Endothelial cell of umbilical vein (primary cell): Measurements from ENCODE around the gene CSMD2. TPM values are rescaled to one million over a fixed set of nuclear protein-coding genes. Genes with fewer than 3 reads are reported as not detected.

Source experiments
- BruUV-seq: library from RNA; stranded (reverse); fragments of 400-500 nt; replicated peaks from 2 replicates; lab custom pipeline; 2021; lab: Mats Ljungman, UMichigan
- CTCF ChIA-PET: fragments of 300-600, 350-600 bp; sonication (Branson Sonifier 250); formaldehyde crosslinking; loops from one replicate; lab custom pipeline; 2021; ENCODE audit warnings: antibody characterized with exemption, inconsistent platforms; lab: Charles Lee
- POLR2A ChIA-PET: fragments of 300-600, 350-600 bp; sonication (Branson Sonifier 250); formaldehyde crosslinking; loops from one replicate; lab custom pipeline; 2021; ENCODE audit warnings: antibody characterized with exemption, inconsistent platforms; lab: Charles Lee
- DNase-seq: peaks from one replicate; pipeline ENCODE4 v3.0.0-alpha.2; 2011; ENCODE audit warnings: low read depth, low spot score
- FAIRE-seq: peaks from 2 replicates; lab custom pipeline; 2011; peaks lifted over from hg19 to GRCh38; lab: Jason Lieb, UNC
- H2AFZ ChIP-seq: 2 replicates; pipeline ENCODE4 v1.6.0; 2012; ENCODE audit warnings: low read depth, low read length, control low read depth, inconsistent platforms
- H3K27ac ChIP-seq: 2 replicates; pipeline ENCODE4 v1.5.1; 2011; ENCODE audit warnings: low read depth, mild to moderate bottlenecking, control low read depth, low read length, moderate library complexity; ENCODE audit not compliant: insufficient read depth
- H3K27me3 ChIP-seq, 2 experiments: 2 replicates each; pipeline versions ENCODE4 v1.6.0 to v1.6.1; 2011; ENCODE audit warnings: low read length in 2 of 2, mixed read lengths in 1 of 2; ENCODE audit not compliant: control insufficient read depth in 2 of 2, insufficient read depth in 2 of 2
- H3K36me3 ChIP-seq, 2 experiments: 2 replicates in 1 of 2; 3 replicates in 1 of 2; pipeline ENCODE4 v1.5.1; 2011; ENCODE audit warnings: low read length in 2 of 2, mild to moderate bottlenecking in 1 of 2, moderate library complexity in 1 of 2; ENCODE audit not compliant: control insufficient read depth in 2 of 2, insufficient read depth in 2 of 2; ENCODE audit errors: extremely low read depth in 1 of 2
- H3K4me1 ChIP-seq: 3 replicates; pipeline ENCODE4 v1.5.1; 2011; ENCODE audit warnings: mild to moderate bottlenecking, low read length; ENCODE audit not compliant: control insufficient read depth, insufficient read depth; ENCODE audit errors: extremely low read depth
- H3K4me2 ChIP-seq: 2 replicates; pipeline ENCODE4 v1.6.1; 2011; ENCODE audit warnings: low read length, control low read depth, mixed read lengths; ENCODE audit not compliant: insufficient read depth
- H3K4me3 ChIP-seq, 3 experiments: fragments of 200-600 bp in 1 of 3; sonication (generic), shearing (Covaris generic) in 1 of 3; replicated peaks in 1 of 3; 2 replicates each; pipeline ENCODE4 v1.5.1; 2011 to 2016; ENCODE audit warnings: control low read depth in 3 of 3, low read length in 3 of 3, mild to moderate bottlenecking in 2 of 3, inconsistent platforms in 1 of 3, low read depth in 1 of 3, moderate library complexity in 1 of 3; ENCODE audit not compliant: insufficient read depth in 1 of 3
- H3K79me2 ChIP-seq: 2 replicates; pipeline ENCODE4 v1.6.0; 2012; ENCODE audit warnings: low read length, inconsistent platforms; ENCODE audit not compliant: control insufficient read depth, insufficient read depth
- H3K9ac ChIP-seq: replicated peaks from 2 replicates; pipeline ENCODE3; 2011; ENCODE audit warnings: low read length, control low read depth; ENCODE audit not compliant: insufficient read depth; ENCODE audit errors: extremely low read depth
- H3K9me1 ChIP-seq: replicated peaks from 3 replicates; pipeline ENCODE4 v1.6.0; 2011; ENCODE audit warnings: mild to moderate bottlenecking, low read length; ENCODE audit not compliant: control insufficient read depth, insufficient read depth; ENCODE audit errors: extremely low read depth
- H3K9me3 ChIP-seq: replicated peaks from 2 replicates; pipeline ENCODE4 v1.5.1; 2012; ENCODE audit warnings: low read length, inconsistent platforms; ENCODE audit not compliant: control insufficient read depth, insufficient read depth
- H4K20me1 ChIP-seq: replicated peaks from 2 replicates; pipeline ENCODE3; 2011; ENCODE audit warnings: mild to moderate bottlenecking, low read length; ENCODE audit not compliant: control insufficient read depth, insufficient read depth; ENCODE audit errors: extremely low read depth
- CTCF ChIP-seq, 2 donors: IDR thresholded peaks; 1 replicate in 1 of 2; 2 replicates in 1 of 2; pipeline ENCODE4 v1.5.1; 2011; ENCODE audit warnings: low read length in 2 of 2, mild to moderate bottlenecking in 2 of 2, moderate library complexity in 2 of 2, control low read depth in 1 of 2, inconsistent platforms in 1 of 2, low read depth in 1 of 2; ENCODE audit not compliant: insufficient read depth in 1 of 2; ENCODE audit errors: extremely low read depth in 1 of 2
- EZH2 ChIP-seq: IDR thresholded peaks from 2 replicates; pipeline ENCODE4 v1.6.1; 2012; ENCODE audit warnings: borderline replicate concordance, low read depth, mild to moderate bottlenecking, moderate library complexity, low read length, inconsistent platforms; ENCODE audit not compliant: severe bottlenecking
- FOS ChIP-seq: IDR thresholded peaks from 2 replicates; pipeline ENCODE4 v1.6.1; 2011; ENCODE audit warnings: mild to moderate bottlenecking, low read length, moderate library complexity, borderline replicate concordance; ENCODE audit not compliant: insufficient read depth
- GATA2 ChIP-seq: IDR thresholded peaks from 2 replicates; pipeline ENCODE4 v1.7.0; 2011; ENCODE audit warnings: low read depth, mild to moderate bottlenecking, moderate library complexity, mixed read lengths, low read length; ENCODE audit not compliant: insufficient read length, insufficient read depth
- JUN ChIP-seq: IDR thresholded peaks from 2 replicates; pipeline ENCODE4 v1.6.1; 2011; ENCODE audit warnings: borderline replicate concordance, low read depth; ENCODE audit not compliant: insufficient read length, insufficient read depth
- MYC ChIP-seq: IDR thresholded peaks from one replicate; pipeline ENCODE4 v1.6.1; 2011; ENCODE audit warnings: mild to moderate bottlenecking, low read depth, low read length
- POLR2A ChIP-seq: IDR thresholded peaks from 2 replicates; pipeline ENCODE4 v1.6.1; 2012; ENCODE audit warnings: low read depth, mild to moderate bottlenecking, control low read depth, low read length
- POLR2AphosphoS5 ChIP-seq: IDR thresholded peaks from 2 replicates; pipeline ENCODE4 v1.6.1; 2012; ENCODE audit warnings: low read depth, mild to moderate bottlenecking, control low read depth, low read length, moderate library complexity; ENCODE audit not compliant: insufficient read depth
- dilution Hi-C: fragments of 300-500 bp; cut with MboI; formaldehyde crosslinking; loops from one replicate; pipeline ENCODE4 v1.15.0; 2019; ENCODE audit warnings: low sequenced_read_pairs; ENCODE audit not compliant: extremely low pct_ligation_motif_present
- intact Hi-C: fragments of 100-400 bp; cut with micrococcal nuclease; formaldehyde crosslinking; loops from one replicate; pipeline ENCODE4 v1.10.0; 2022
- polyA plus RNA-seq, 4 experiments: library from polyadenylated mRNA; depleted of rRNA in 3 of 4; stranded (reverse) in 3 of 4; unstranded in 1 of 4; fragments of >200 nt; gene quantifications; 2 replicates each; pipeline versions ENCODE4 v1.2.1 to v1.2.3, GENCODE V29; 2011 to 2012; ENCODE audit warnings: missing spikeins in 1 of 4
- total RNA-seq: library from RNA; stranded (reverse); gene quantifications from 2 replicates; pipeline ENCODE4 v1.2.3, GENCODE V29; 2021
- TF ChIP-seq, protein P1 (sequence below): IDR thresholded peaks from 2 replicates; pipeline ENCODE4 v1.6.1; 2011; ENCODE audit not compliant: insufficient read depth, insufficient read length

The CSMD2 gene
- total and polyA plus RNA-seq, 2 donors (not counting 3 experiments of a cell fraction or from before 2014, with no cell fraction given): under 0.01 TPM; not detected in 1

- ChIA-PET CTCF (no interaction called here), POLR2A (no interaction called here)
- Histone ChIP-seq H3K27me3 (no peaks in the 10 kb centered on the region), H3K9me3 (no peaks in the 10 kb centered on the region), H3K4me1 (no peaks in the 10 kb centered on the region), H3K79me2 (no peaks in the 10 kb centered on the region), H3K4me2 (no peak overlapping the region), H3K9ac (no peak overlapping the region), H3K4me3 (no peak overlapping the region), H3K27ac (no peak overlapping the region), H2AFZ (no peak overlapping the region), H3K36me3 (no peaks in the 10 kb centered on the region), H3K9me1 (no peaks in the 10 kb centered on the region), H4K20me1 (no peaks in the 10 kb centered on the region)
- dilution Hi-C loops: no loop called here
- intact Hi-C loops: no loop called here
- DNase-seq (no peak), FAIRE-seq (no peak)
- TF ChIP-seq JUN: no peak
- no peak for TF ChIP-seq EZH2
- no peak for TF ChIP-seq POLR2AphosphoS5
- TF ChIP-seq GATA2: no peak
- TF ChIP-seq FOS: no peak
- no peak for TF ChIP-seq POLR2A
- TF ChIP-seq, protein P1, sequence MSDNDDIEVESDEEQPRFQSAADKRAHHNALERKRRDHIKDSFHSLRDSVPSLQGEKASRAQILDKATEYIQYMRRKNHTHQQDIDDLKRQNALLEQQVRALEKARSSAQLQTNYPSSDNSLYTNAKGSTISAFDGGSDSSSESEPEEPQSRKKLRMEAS: no peak
- TF ChIP-seq CTCF (IDR thresholded peaks at IDR 0.05; ENCODE audit: extremely low read depth in 1 of 2, insufficient read depth in 1 of 2, low read depth in 1 of 2, low read length in 2 of 2): no peak
- no peak for TF ChIP-seq MYC
- no TSS peak for BruUV-seq
Observed at GRCh38 chr1:33970148-33970825, 194.7 kb downstream of the CSMD2 start.
